K562 (cell line): ENCODE data around the gene IPO11. TPM values are rescaled to one million over a fixed set of nuclear protein-coding genes. Genes with fewer than 3 reads are reported as not detected.

Experiments used
- ATAC-seq: fragments of 200-7000 bp; cut with Tn5 transposase; 3 replicates; pipeline ENCODE4 v1.9.1; 2020; ENCODE audit warnings: moderate library complexity
- BruUV-seq: library from RNA; stranded (reverse); fragments of 400-500 nt; replicated peaks from 2 replicates; lab custom pipeline; 2021; lab: Mats Ljungman, UMichigan
- CTCF ChIA-PET: fragments of 300-600 bp; formaldehyde crosslinking; extraction: SDS; loops from one replicate; lab custom pipeline; 2021; ENCODE audit warnings: low intra/inter-chr PET ratio; lab: Yijun Ruan, JAX
- POLR2A ChIA-PET: fragments of 300-600, 350-650 bp; sonication (Branson Sonifier 250); formaldehyde crosslinking; extraction: SDS; loops from one replicate; lab custom pipeline; 2021; ENCODE audit warnings: antibody characterized with exemption, inconsistent platforms; lab: Yijun Ruan, JAX
- DNase-seq, 4 experiments: peaks; one replicate each; pipeline versions ENCODE4 v3.0.0 to v3.0.0-alpha.2; 2011 to 2018; ENCODE audit warnings: low spot score in 3 of 4, mixed read lengths in 3 of 4; ENCODE audit errors: extremely low read depth in 1 of 4
- FAIRE-seq: peaks from 2 replicates; lab custom pipeline; 2011; peaks lifted over from hg19 to GRCh38; lab: Jason Lieb, UNC
- H2AFZ ChIP-seq: 2 replicates; pipeline ENCODE4 v1.6.0; 2011; ENCODE audit warnings: low read depth, low read length, control low read depth, inconsistent platforms
- H3K27ac ChIP-seq: fragments of 200-600 bp; 3 replicates; pipeline ENCODE4 v1.8.0; 2011; ENCODE audit warnings: low read depth, mild to moderate bottlenecking, control low read depth, inconsistent platforms, low read length, moderate library complexity, mixed read lengths; ENCODE audit errors: extremely low read depth
- H3K27me3 ChIP-seq, 2 experiments: fragments of 300-600 bp in 1 of 2; 2 replicates in 1 of 2; 3 replicates in 1 of 2; pipeline versions ENCODE4 v1.6.0 to v1.8.0; 2011; ENCODE audit warnings: inconsistent platforms in 2 of 2, low read length in 2 of 2, mild to moderate bottlenecking in 1 of 2, mixed read lengths in 1 of 2, moderate library complexity in 1 of 2; ENCODE audit not compliant: control insufficient read depth in 2 of 2, insufficient read depth in 2 of 2
- H3K36me3 ChIP-seq: fragments of 300-600 bp; 3 replicates; pipeline ENCODE4 v1.8.0; 2011; ENCODE audit warnings: mild to moderate bottlenecking, low read length, inconsistent platforms; ENCODE audit not compliant: control insufficient read depth, insufficient read depth
- H3K4me1 ChIP-seq, 2 experiments: fragments of 200-600 bp in 1 of 2; replicated peaks in 1 of 2; 2 replicates in 1 of 2; 3 replicates in 1 of 2; pipeline versions ENCODE4 v1.5.1 to v1.8.0; 2011; ENCODE audit warnings: inconsistent platforms in 2 of 2, low read length in 2 of 2, mild to moderate bottlenecking in 1 of 2, mixed read lengths in 1 of 2, moderate library complexity in 1 of 2; ENCODE audit not compliant: control insufficient read depth in 2 of 2, insufficient read depth in 2 of 2
- H3K4me2 ChIP-seq: 2 replicates; pipeline ENCODE4 v1.6.1; 2011; ENCODE audit warnings: low read length, control low read depth, inconsistent platforms, mixed read lengths; ENCODE audit not compliant: insufficient read depth
- H3K4me3 ChIP-seq: fragments of 200-600 bp; sonication (generic), shearing (Covaris generic); 2 replicates; pipeline ENCODE4 v1.5.1; 2016; ENCODE audit warnings: control low read depth, inconsistent platforms
- H3K79me2 ChIP-seq: fragments of 200-600 bp; 3 replicates; pipeline ENCODE4 v1.8.0; 2011; ENCODE audit warnings: low read length, inconsistent platforms; ENCODE audit not compliant: control insufficient read depth, insufficient read depth
- H3K9ac ChIP-seq, 2 experiments: 2 replicates each; pipeline versions ENCODE4 v1.6.0 to v1.6.1; 2011; ENCODE audit warnings: low read depth in 2 of 2, low read length in 2 of 2, control low read depth in 1 of 2, inconsistent platforms in 1 of 2, mild to moderate bottlenecking in 1 of 2, mixed read lengths in 1 of 2; ENCODE audit not compliant: insufficient read depth in 1 of 2
- H3K9me1 ChIP-seq: one replicate; pipeline ENCODE4 v1.6.0; 2011; ENCODE audit warnings: inconsistent platforms, mild to moderate bottlenecking, low read length, moderate library complexity; ENCODE audit not compliant: control insufficient read depth, insufficient read depth
- H3K9me3 ChIP-seq: replicated peaks from 2 replicates; pipeline ENCODE4 v1.5.1; 2011; ENCODE audit warnings: low read depth, low read length, inconsistent platforms; ENCODE audit not compliant: control insufficient read depth, insufficient read depth
- H4K20me1 ChIP-seq: replicated peaks from 2 replicates; pipeline ENCODE4 v1.6.1; 2011; ENCODE audit warnings: low read length, inconsistent platforms, mixed read lengths; ENCODE audit not compliant: control insufficient read depth, insufficient read depth
- ARNT ChIP-seq, 2 experiments: fragments of 450-650 bp; IDR thresholded peaks; 2 replicates each; pipeline ENCODE4 v1.6.1; 2016; ENCODE audit warnings: mild to moderate bottlenecking in 1 of 2
- CBX2 ChIP-seq: fragments of 200-600 bp; sonication (generic); IDR thresholded peaks from one replicate; pipeline ENCODE4 v1.6.1; 2012; ENCODE audit warnings: mild to moderate bottlenecking, low read length, inconsistent platforms; ENCODE audit not compliant: insufficient read depth, poor library complexity, severe bottlenecking
- CHCHD3 ChIP-seq: fragments of 250-450 bp; sonication (Bioruptor Pico); IDR thresholded peaks from 2 replicates; pipeline ENCODE4 v2.1.2; 2022; ENCODE audit warnings: mild to moderate bottlenecking
- E2F3 ChIP-seq: fragments of 250-450 bp; sonication (Bioruptor Pico); IDR thresholded peaks from 2 replicates; pipeline ENCODE4 v1.4.0; 2020; ENCODE audit warnings: mild to moderate bottlenecking
- FOXA1 ChIP-seq: fragments of 450-650 bp; IDR thresholded peaks from 2 replicates; pipeline ENCODE4 v1.6.1; 2016; ENCODE audit warnings: mild to moderate bottlenecking, borderline replicate concordance
- HMGN3 ChIP-seq: IDR thresholded peaks from 2 replicates; pipeline ENCODE4 v1.6.1; 2011; ENCODE audit warnings: borderline replicate concordance, low read depth, mild to moderate bottlenecking, mixed read lengths, low read length; ENCODE audit not compliant: insufficient read length; ENCODE audit errors: extremely low read depth
- L3MBTL2 ChIP-seq: fragments of 450-650 bp; IDR thresholded peaks from 2 replicates; pipeline ENCODE4 v1.6.1; 2016; ENCODE audit warnings: mild to moderate bottlenecking, moderate library complexity
- MEF2D ChIP-seq: conservative IDR thresholded peaks from 2 replicates; pipeline ENCODE4 v1.6.1; 2016; ENCODE audit warnings: low read depth, missing genetic modification characterization, missing compliant biosample characterization
- MTA2 ChIP-seq: fragments of 450-650 bp; IDR thresholded peaks from 2 replicates; pipeline ENCODE4 v1.6.1; 2016; ENCODE audit warnings: low read depth
- PCBP2 ChIP-seq: fragments of 200-400 bp; formaldehyde crosslinking; IDR thresholded peaks from 2 replicates; pipeline ENCODE4 v1.6.1; 2018; ENCODE audit warnings: low read length, low read depth, mild to moderate bottlenecking, moderate library complexity; ENCODE audit not compliant: poor library complexity, severe bottlenecking
- POLR2H ChIP-seq: IDR thresholded peaks from 2 replicates; pipeline ENCODE4 v1.6.1; 2016; ENCODE audit warnings: missing genetic modification characterization, low read depth, mild to moderate bottlenecking, control low read depth, missing compliant biosample characterization, moderate library complexity
- PYGO2 ChIP-seq: fragments of 450-650 bp; IDR thresholded peaks from 2 replicates; pipeline ENCODE4 v1.6.1; 2016; ENCODE audit warnings: mild to moderate bottlenecking, missing genetic modification characterization, moderate library complexity, missing compliant biosample characterization
- RBFOX2 ChIP-seq: fragments of 200-400 bp; formaldehyde crosslinking; IDR thresholded peaks from 2 replicates; pipeline ENCODE4 v1.6.1; 2017; ENCODE audit warnings: low read depth, mild to moderate bottlenecking, low read length, moderate library complexity
- SAFB2 ChIP-seq: fragments of 200-400 bp; formaldehyde crosslinking; IDR thresholded peaks from 2 replicates; pipeline ENCODE4 v1.6.1; 2018; ENCODE audit warnings: borderline replicate concordance, low read length, low read depth, moderate library complexity; ENCODE audit not compliant: severe bottlenecking
- SETDB1 ChIP-seq: IDR thresholded peaks from one replicate; pipeline ENCODE4 v1.6.1; 2012; ENCODE audit warnings: low read length, control low read depth, inconsistent platforms
- ZFP91 ChIP-seq: sonication (generic); formaldehyde crosslinking; IDR thresholded peaks from 2 replicates; pipeline ENCODE4 v1.8.0; 2022; ENCODE audit warnings: mild to moderate bottlenecking, missing genetic modification reagents
- ZNF134 ChIP-seq: fragments of 250-450 bp; sonication (Bioruptor Pico); conservative IDR thresholded peaks from 2 replicates; pipeline ENCODE4 v1.4.0; 2020
- ZNF232 ChIP-seq: sonication (generic); formaldehyde crosslinking; IDR thresholded peaks from 2 replicates; pipeline ENCODE4 v1.8.0; 2022; ENCODE audit warnings: mild to moderate bottlenecking, missing genetic modification reagents
- ZNF354B ChIP-seq: fragments of 250-450 bp; sonication (Bioruptor Pico); IDR thresholded peaks from 2 replicates; pipeline ENCODE4 v1.4.0; 2020
- ZNF778 ChIP-seq: fragments of 450-650 bp; formaldehyde crosslinking; IDR thresholded peaks from 2 replicates; pipeline ENCODE4 v1.4.0; 2020; ENCODE audit warnings: mild to moderate bottlenecking, moderate library complexity
- WGBS: fragments of 100-300 bp; shearing (Covaris generic); methylation state at CpG from one replicate; pipeline ENCODE4 v1.1.6; 2016; ENCODE audit warnings: low coverage, mixed read lengths; ENCODE audit not compliant: insufficient coverage; ENCODE audit errors: missing lambda C conversion rate; 5-methylcytosine and 5-hydroxymethylcytosine counted together
- in situ Hi-C: fragments of 300-500 bp; cut with MboI; formaldehyde crosslinking; loops from 4 replicates; pipeline ENCODE4 v1.15.0; 2018; ENCODE audit warnings: inconsistent platforms, mixed read lengths
- intact Hi-C: fragments of 100-400 bp; cut with micrococcal nuclease; formaldehyde crosslinking; loops from 2 replicates; pipeline ENCODE4 v1.14.2; 2022
- polyA plus RNA-seq, 8 experiments: library from polyadenylated mRNA; depleted of rRNA in 4 of 8; stranded (reverse) in 5 of 8; unstranded in 3 of 8; fragments of >200 nt; fragmentation: Nextera tagmentation in 2 of 8; fragmentation: Illumina TruSeq in 1 of 8; extraction: Ambion mirVana in 2 of 8; extraction: Trizol in 1 of 8; gene quantifications; 2 replicates each; pipeline versions ENCODE4 v1.2.1 to v1.2.3, GENCODE V29; 2011 to 2014; ENCODE audit warnings: inconsistent platforms in 1 of 8, missing spikeins in 1 of 8
- total RNA-seq, 7 experiments: library from RNA; depleted of rRNA in 6 of 7; stranded (reverse); fragments of >200 nt in 6 of 7; fragmentation: Illumina TruSeq in 2 of 7; extraction: Trizol in 2 of 7; gene quantifications; 2 replicates each; pipeline versions ENCODE4 v1.2.1 to v1.2.3, GENCODE V29; 2011 to 2021; ENCODE audit warnings: low replicate concordance in 1 of 7

IPO11 gene
- total and polyA plus RNA-seq, 9 of the 15 experiments (the other 6 are each of a cell fraction or from before 2014, with no cell fraction given) = 38.7 to 96.0 (median 70.9) TPM

GRCh38 chr5:62534461-62535236 lies 122.1 kb downstream of the IPO11 start:
- no peaks in the 10 kb centered on the region for H3K79me2 ChIP-seq
- intact Hi-C loops = no loop called here
- peaks cover 0 to 4% of the 10 kb centered on the region in 2 experiments; a peak in 2 of 5 replicates for H3K4me1 ChIP-seq
- H2AFZ ChIP-seq = no peak overlapping the region
- H3K36me3 ChIP-seq = peaks cover 52% of the 10 kb centered on the region
- FAIRE-seq (no peak), DNase-seq (no peak), ATAC-seq (no peak)
- no peak overlapping the region for H3K9ac ChIP-seq
- POLR2A ChIA-PET = no interaction called here
- H3K27me3 ChIP-seq = no peaks in the 10 kb centered on the region
- no peak overlapping the region for H3K4me3 ChIP-seq
- H3K4me2 ChIP-seq = no peak overlapping the region
- CTCF ChIA-PET = no interaction called here
- no peaks in the 10 kb centered on the region for H3K9me3 ChIP-seq
- H3K27ac ChIP-seq = no peak overlapping the region
- in situ Hi-C loops = no loop called here
- H4K20me1 ChIP-seq = no peaks in the 10 kb centered on the region; the same call in 1 of the 2 replicates
- 72% methylated on average over 4 of the region's 4 CpGs for WGBS
- TF ChIP-seq ZNF232 (CRISPR knock-in tag) = no peak
- TF ChIP-seq MTA2 = no peak
- TF ChIP-seq POLR2H = no peak
- no peak for TF ChIP-seq ZNF778
- no peak for TF ChIP-seq RBFOX2
- no peak for TF ChIP-seq ARNT (IDR thresholded peaks at IDR 0.05)
- no peak for TF ChIP-seq FOXA1
- no peak for TF ChIP-seq L3MBTL2
- TF ChIP-seq CHCHD3 (CRISPR knock-in tag) = no peak
- TF ChIP-seq PCBP2 = no peak
- no peak for TF ChIP-seq MEF2D
- TF ChIP-seq ZFP91 (CRISPR knock-in tag) = no peak
- no peak for TF ChIP-seq E2F3 (CRISPR knock-in tag)
- no peak for TF ChIP-seq CBX2
- no peak for TF ChIP-seq SAFB2
- no peak for TF ChIP-seq HMGN3
- no peak for TF ChIP-seq ZNF354B (CRISPR knock-in tag)
- no peak for TF ChIP-seq SETDB1
- TF ChIP-seq PYGO2 (tag) = no peak
- TF ChIP-seq ZNF134 (CRISPR knock-in tag) = no peak
- no TSS peak for BruUV-seq
- H3K9me1 ChIP-seq = no peaks in the 10 kb centered on the region
